PC-9 (cell line): ENCODE data around the gene CALD1. TPM values are rescaled to one million over a fixed set of nuclear protein-coding genes. Genes with fewer than 3 reads are reported as not detected.

Experiments used
- Bru-seq: library from RNA; stranded (reverse); fragments of 400-500 nt; gene quantifications from one replicate; lab custom pipeline; 2021; lab: Mats Ljungman, UMichigan
- BruChase-seq, 2 experiments: library from RNA; stranded (reverse); fragments of 400-500 nt; gene quantifications; one replicate each; lab custom pipeline; 2021; lab: Mats Ljungman, UMichigan
- BruUV-seq: library from RNA; stranded (reverse); fragments of 400-500 nt; replicated peaks from 2 replicates; lab custom pipeline; 2021; lab: Mats Ljungman, UMichigan
- CTCF ChIA-PET: fragments of 300-600 bp; sonication (Branson Sonifier 250); formaldehyde crosslinking; loops from one replicate; lab custom pipeline; 2022; ENCODE audit warnings: antibody characterized with exemption; lab: Charles Lee
- POLR2A ChIA-PET: fragments of 300-600 bp; sonication (Branson Sonifier 250); formaldehyde crosslinking; loops from one replicate; lab custom pipeline; 2022; ENCODE audit warnings: antibody characterized with exemption; ENCODE audit not compliant: unreplicated experiment; lab: Charles Lee
- DNase-seq, 2 experiments: peaks; one replicate each; pipeline versions ENCODE4 v3.0.0 to v3.0.0-alpha.2; 2015 to 2022; ENCODE audit warnings: mixed read lengths in 1 of 2
- H2AFZ ChIP-seq: fragments of 200-600 bp; sonication (generic); 2 replicates; pipeline ENCODE4 v1.8.1; 2017; ENCODE audit warnings: antibody characterized with exemption
- H3F3A ChIP-seq: fragments of 200-600 bp; sonication (generic); 2 replicates; pipeline ENCODE4 v1.8.1; 2017; ENCODE audit warnings: antibody characterized with exemption, mild to moderate bottlenecking, low read depth; ENCODE audit not compliant: insufficient read depth
- H3K27ac ChIP-seq: fragments of 200-600 bp; sonication (generic); 2 replicates; pipeline ENCODE4 v1.6.1; 2016; ENCODE audit warnings: mixed run types
- H3K27me3 ChIP-seq: fragments of 200-600 bp; sonication (generic); 2 replicates; pipeline ENCODE4 v1.6.1; 2016; ENCODE audit warnings: low read depth, mixed run types; ENCODE audit not compliant: insufficient read depth
- H3K36me3 ChIP-seq: fragments of 200-600 bp; sonication (generic); 2 replicates; pipeline ENCODE4 v1.6.1; 2016; ENCODE audit warnings: low read depth, mixed run types
- H3K4me1 ChIP-seq: fragments of 200-600 bp; sonication (generic); replicated peaks from 2 replicates; pipeline ENCODE4 v1.6.1; 2016; ENCODE audit warnings: mixed run types; ENCODE audit not compliant: insufficient read depth
- H3K4me2 ChIP-seq: fragments of 200-600 bp; sonication (generic); 2 replicates; pipeline ENCODE4 v1.6.1; 2017; ENCODE audit warnings: mixed run types
- H3K4me3 ChIP-seq: fragments of 200-600 bp; sonication (generic); 2 replicates; pipeline ENCODE4 v1.6.1; 2016; ENCODE audit warnings: mixed run types
- H3K79me2 ChIP-seq: fragments of 200-600 bp; sonication (generic); 2 replicates; pipeline ENCODE4 v1.6.1; 2017; ENCODE audit warnings: low read depth, mixed run types
- H3K9me2 ChIP-seq: fragments of 200-600 bp; sonication (generic); 2 replicates; pipeline ENCODE4 v1.8.1; 2017; ENCODE audit warnings: mild to moderate bottlenecking; ENCODE audit not compliant: insufficient read depth
- H3K9me3 ChIP-seq: fragments of 200-600 bp; sonication (generic); 2 replicates; pipeline ENCODE4 v1.8.1; 2016; ENCODE audit warnings: low read depth; ENCODE audit not compliant: insufficient read depth
- H4K20me1 ChIP-seq: fragments of 200-600 bp; sonication (generic); 2 replicates; pipeline ENCODE4 v1.8.1; 2017; ENCODE audit not compliant: insufficient read depth
- CTCF ChIP-seq: fragments of 200-600 bp; sonication (generic); conservative IDR thresholded peaks from 2 replicates; pipeline ENCODE4 v1.6.1; 2017; ENCODE audit warnings: mixed run types, antibody characterized with exemption, mild to moderate bottlenecking, moderate library complexity
- EZH2 ChIP-seq: fragments of 200-600 bp; sonication (generic); IDR thresholded peaks from 2 replicates; pipeline ENCODE4 v1.8.0; 2017; ENCODE audit warnings: antibody characterized with exemption, low read depth
- intact Hi-C: fragments of 100-400 bp; cut with micrococcal nuclease; formaldehyde crosslinking; loops from one replicate; pipeline ENCODE4 v1.10.0; 2022; ENCODE audit not compliant: unreplicated experiment
- long read RNA-seq: library from polyadenylated mRNA; stranded (forward); transcript quantifications from one replicate; pipeline ENCODE4 v2.0.0, GENCODE V29; 2022
- total RNA-seq: library from RNA; stranded (reverse); gene quantifications from 2 replicates; pipeline ENCODE4 v1.2.3, GENCODE V29; 2021

CALD1 gene
- total RNA-seq = 84.4 and 97.5 TPM in 2 replicates
- Bru-seq, nascent RNA = percentile 84 among the genes with signal in this experiment
- percentile 90 among the genes with signal in this experiment for BruChase-seq, experiment 1, labeled RNA remaining after a 2-hour chase
- BruChase-seq, experiment 2, labeled RNA remaining after a 6-hour chase = percentile 78 among the genes with signal in this experiment
- long read RNA-seq, full-length matches to known transcripts = 44 of 78 reads
- long read RNA-seq, partial matches to known transcripts = 10 of 78 reads
- long read RNA-seq, other reads (novel, unspliced or antisense) = 24 of 78 reads

- H3K36me3 ChIP-seq = no peaks in the 10 kb centered on the region
- H3K27me3 ChIP-seq = no peaks in the 10 kb centered on the region
- TSS peak; percentile 97 for BruUV-seq
- peaks cover 33% of the 10 kb centered on the region for H3K4me1 ChIP-seq
- peaks cover 17% of the 10 kb centered on the region; the same call in 1 of the 2 replicates for H3F3A ChIP-seq
- no peaks in the 10 kb centered on the region for H3K9me2 ChIP-seq
- peak; percentile 90 to 96 for DNase-seq
- intact Hi-C loops = loop anchor here (1.0 to 5.0 kb wide), 2 partner anchors 112 to 147 kb away; no protein-coding TSS in a partner anchor
- H3K4me3 ChIP-seq = peak within 1 kb of the TSS; percentile 56
- H2AFZ ChIP-seq = peak within 1 kb of the TSS; percentile 74
- peak within 1 kb of the TSS; percentile 60 for H3K27ac ChIP-seq
- ChIA-PET POLR2A (interaction anchor here (0.6 to 1.1 kb wide), 6 partner anchors 10 to 87 kb away, joined by 3 to 20 read pairs (median 6); no protein-coding TSS in a partner anchor), CTCF (interaction anchor here (0.6 to 0.7 kb wide), 2 partner anchors 13 to 205 kb away, joined by 4 read pairs; no protein-coding TSS in a partner anchor)
- H3K79me2 ChIP-seq = no peaks in the 10 kb centered on the region
- H3K9me3 ChIP-seq = no peaks in the 10 kb centered on the region
- no peaks in the 10 kb centered on the region for H4K20me1 ChIP-seq
- H3K4me2 ChIP-seq = peak within 1 kb of the TSS; percentile 81
- no peak for TF ChIP-seq EZH2
Observed at GRCh38 chr7:134778941-134779740, at the start of gene CALD1. CALD1 (plus strand) TSS chr7:134779634; CDS start chr7:134867734, 88,100 bp downstream.

- H3K36me3 ChIP-seq = no peaks in the 10 kb centered on the region
- BruUV-seq = no TSS peak
- TF ChIP-seq EZH2 = no peak
- no peak for TF ChIP-seq CTCF
- H3K27me3 ChIP-seq = no peaks in the 10 kb centered on the region
- no peaks in the 10 kb centered on the region for H3K79me2 ChIP-seq
- no peaks in the 10 kb centered on the region for H3K9me3 ChIP-seq
- intact Hi-C loops = no loop called here
- no peak overlapping the region for H3K4me3 ChIP-seq
- H3F3A ChIP-seq = no peaks in the 10 kb centered on the region
- no peak overlapping the region for H2AFZ ChIP-seq
- H4K20me1 ChIP-seq = no peaks in the 10 kb centered on the region
- no peaks in the 10 kb centered on the region for H3K4me1 ChIP-seq
- POLR2A ChIA-PET = no interaction called here
- H3K9me2 ChIP-seq = no peaks in the 10 kb centered on the region
- H3K27ac ChIP-seq = no peak overlapping the region
- no peak for DNase-seq
- no peak overlapping the region for H3K4me2 ChIP-seq
- CTCF ChIA-PET = no interaction called here
Observed at GRCh38 chr7:134729895-134730294, 49.5 kb upstream of the CALD1 start.

- ChIA-PET POLR2A (no interaction called here), CTCF (no interaction called here)
- no peaks in the 10 kb centered on the region for H4K20me1 ChIP-seq
- no peaks in the 10 kb centered on the region for H3K27me3 ChIP-seq
- no TSS peak for BruUV-seq
- no peaks in the 10 kb centered on the region for H3K36me3 ChIP-seq
- no peaks in the 10 kb centered on the region for H3K9me3 ChIP-seq
- H3K27ac ChIP-seq = no peak overlapping the region
- no peaks in the 10 kb centered on the region for H3K79me2 ChIP-seq
- H2AFZ ChIP-seq = no peak overlapping the region
- H3K4me2 ChIP-seq = no peak overlapping the region
- intact Hi-C loops = no loop called here
- no peaks in the 10 kb centered on the region for H3K4me1 ChIP-seq
- H3K9me2 ChIP-seq = no peaks in the 10 kb centered on the region
- no peak overlapping the region for H3K4me3 ChIP-seq
- TF ChIP-seq EZH2 = no peak
- TF ChIP-seq CTCF = no peak
- no peaks in the 10 kb centered on the region for H3F3A ChIP-seq
- no peak for DNase-seq
Observed at GRCh38 chr7:134730411-134730829, 49.0 kb upstream of the CALD1 start.
